HG03064 (cell line): ENCODE results near the gene TRPM4.
"Not testable (repeated sequence)": the region's sequence is repeated elsewhere in the genome, so short reads cannot be mapped to it uniquely, and the experiment has no call there.

Source experiments
- ATAC-seq: cut with Tn5 transposase; IDR thresholded peaks from one replicate; pipeline ENCODE4 v1.9.1; 2021; ENCODE audit warnings: low read depth; ENCODE audit not compliant: unreplicated experiment

The TRPM4 gene

DNA sequence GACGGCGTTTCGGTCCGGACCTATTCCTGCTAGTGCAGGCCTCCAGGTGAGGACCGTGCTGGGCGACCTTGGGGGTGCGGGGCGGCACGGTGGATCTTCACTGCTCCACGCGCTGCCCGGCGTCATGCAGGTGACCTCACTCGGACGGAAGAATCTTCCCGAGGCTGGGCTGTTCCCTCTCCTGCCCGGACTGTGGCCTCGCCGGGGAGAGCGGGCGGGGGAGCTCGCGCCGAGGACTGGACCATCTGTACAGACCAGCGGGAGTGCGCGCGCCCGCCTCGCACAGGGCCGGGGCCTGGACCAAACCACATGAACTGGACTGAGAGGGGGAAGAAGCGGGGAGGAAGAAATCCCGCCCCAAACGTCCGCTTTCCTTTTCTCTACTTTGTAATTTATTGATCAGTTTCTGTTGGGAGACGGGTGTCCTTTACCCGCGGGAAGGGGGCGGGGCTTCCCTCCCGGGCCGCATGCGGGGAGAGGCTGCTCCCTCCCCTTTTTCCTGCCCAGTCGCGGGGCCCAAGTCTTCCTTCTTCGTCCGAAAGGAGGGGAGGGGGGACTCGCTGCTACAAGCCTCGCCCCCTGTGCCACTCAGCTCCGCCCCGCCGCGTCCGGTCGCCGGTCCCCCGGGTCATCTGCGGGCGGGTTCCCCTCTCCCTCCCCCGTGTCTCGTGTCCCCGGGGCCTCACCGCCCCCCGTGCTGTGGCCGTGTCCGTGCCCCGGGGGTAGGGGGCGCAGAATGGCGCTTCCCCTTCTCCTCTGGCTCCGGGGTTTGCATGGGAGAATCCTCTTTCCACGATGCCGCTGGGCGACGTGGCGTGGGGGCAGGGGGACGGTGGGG is 7.3 kb upstream of the TRPM4 start:
- no peak for ATAC-seq

DNA sequence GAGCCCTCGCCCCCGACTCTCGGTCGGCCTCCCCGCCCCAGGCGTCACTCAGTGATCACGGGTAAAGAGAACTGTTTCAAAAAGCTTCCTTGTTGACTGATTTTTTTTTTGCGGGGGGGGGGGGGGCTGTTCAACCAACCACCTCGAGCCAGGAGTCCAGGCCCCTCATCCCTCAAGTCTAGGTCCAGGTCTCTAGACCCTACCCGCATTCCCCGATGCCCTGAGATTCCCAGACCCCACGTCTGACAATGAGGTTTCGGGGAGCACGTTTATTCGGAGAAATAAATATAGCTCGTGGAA is 6.7 kb upstream of the TRPM4 start:
- ATAC-seq, result no peak

DNA sequence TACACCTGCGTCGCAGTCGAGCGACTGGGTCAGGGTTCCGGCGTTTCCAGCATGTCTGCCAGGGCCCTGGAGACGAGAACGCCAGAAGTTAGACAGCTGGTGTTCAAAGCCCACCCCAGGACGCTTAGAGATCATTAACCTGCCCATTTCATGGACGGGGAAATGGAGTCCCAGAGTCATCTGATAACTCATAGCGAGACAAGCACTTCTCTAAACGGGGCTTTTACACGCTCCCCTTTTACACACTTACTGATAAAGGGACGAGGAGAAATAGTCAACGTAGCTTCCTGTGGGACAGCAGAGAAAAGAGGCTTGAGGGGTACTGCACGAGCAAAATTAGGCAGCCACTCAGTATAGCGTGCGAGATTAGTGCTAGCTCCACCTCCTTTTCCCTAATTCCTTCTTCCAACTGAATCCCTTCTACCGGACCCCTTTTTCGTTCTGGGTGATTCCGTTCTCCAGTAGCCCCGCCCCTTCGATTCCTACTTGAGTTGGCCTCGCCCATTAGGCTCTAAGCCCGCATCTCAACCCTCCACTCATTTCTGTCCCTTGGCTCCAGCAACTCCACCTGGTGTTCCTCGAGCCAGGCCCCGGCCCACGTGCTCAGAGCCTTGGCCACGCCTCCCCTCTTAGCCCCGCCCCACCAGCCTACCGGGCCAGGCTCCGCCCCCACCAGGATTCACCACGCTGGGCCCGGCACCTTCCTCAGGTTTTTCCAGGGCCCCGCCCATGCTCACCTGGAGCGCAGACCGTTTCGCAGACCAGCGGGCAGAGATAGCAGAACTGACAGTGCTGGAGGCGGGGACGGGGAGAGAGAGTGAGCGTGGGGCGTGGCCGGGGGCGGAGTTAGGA is 6.1 kb upstream of the TRPM4 start:
- ATAC-seq, result no peak

DNA sequence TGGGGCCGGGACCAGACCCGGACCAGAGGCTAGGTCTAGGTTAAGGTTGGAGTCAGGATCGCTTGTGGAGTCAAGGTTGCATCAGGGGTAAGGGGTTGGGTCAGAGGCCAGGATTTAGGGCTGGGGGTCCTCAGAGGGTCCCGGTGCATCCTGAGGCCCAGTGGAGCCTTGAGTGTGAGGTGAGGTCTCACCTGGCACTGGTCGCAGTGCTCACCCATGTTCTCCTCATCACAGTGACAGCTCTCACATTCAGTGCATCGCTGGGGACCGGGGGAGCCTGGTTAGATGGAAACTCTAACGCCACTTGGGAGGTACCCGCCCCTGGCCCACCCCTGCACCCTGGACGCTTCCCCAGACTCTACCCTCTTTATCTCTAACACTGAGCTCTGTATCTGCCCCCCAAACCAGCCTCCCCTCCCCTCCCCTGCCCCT is 5.5 kb upstream of the TRPM4 start:
- no peak for ATAC-seq

GRCh38 chr19:49153167-49153809 is 4.3 kb upstream of the TRPM4 start:
- ATAC-seq, result no peak

DNA sequence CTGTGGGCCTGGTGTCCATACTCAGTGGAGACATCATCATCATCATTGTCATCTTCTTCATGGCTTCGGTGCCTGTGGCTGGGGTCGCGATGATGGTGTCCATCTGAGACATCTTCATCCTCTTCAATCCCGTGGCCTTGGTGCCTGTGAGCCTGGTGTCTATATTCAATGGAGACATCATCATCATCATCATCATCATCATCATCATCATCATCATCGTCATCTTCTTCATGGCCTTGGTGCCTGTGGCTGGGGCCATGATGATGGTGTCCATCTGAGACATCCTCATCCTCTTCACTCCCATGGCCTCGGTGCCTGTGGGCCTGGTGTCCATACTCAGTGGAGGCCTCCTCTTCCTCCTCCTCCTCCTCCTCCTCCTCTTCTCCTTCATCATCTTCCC is 3.3 kb upstream of the TRPM4 start:
- no peak for ATAC-seq

GRCh38 chr19:49155005-49155819 is 2.4 kb upstream of the TRPM4 start, which contains the start of gene HRC:
HRC (minus strand) TSS chr19:49155396; CDS start chr19:49155237, 159 bp downstream.
- ATAC-seq, result no peak

- ATAC-seq, result no peak
These were observed 1.7 kb upstream of the TRPM4 start for GRCh38 chr19:49155820-49156346.

DNA sequence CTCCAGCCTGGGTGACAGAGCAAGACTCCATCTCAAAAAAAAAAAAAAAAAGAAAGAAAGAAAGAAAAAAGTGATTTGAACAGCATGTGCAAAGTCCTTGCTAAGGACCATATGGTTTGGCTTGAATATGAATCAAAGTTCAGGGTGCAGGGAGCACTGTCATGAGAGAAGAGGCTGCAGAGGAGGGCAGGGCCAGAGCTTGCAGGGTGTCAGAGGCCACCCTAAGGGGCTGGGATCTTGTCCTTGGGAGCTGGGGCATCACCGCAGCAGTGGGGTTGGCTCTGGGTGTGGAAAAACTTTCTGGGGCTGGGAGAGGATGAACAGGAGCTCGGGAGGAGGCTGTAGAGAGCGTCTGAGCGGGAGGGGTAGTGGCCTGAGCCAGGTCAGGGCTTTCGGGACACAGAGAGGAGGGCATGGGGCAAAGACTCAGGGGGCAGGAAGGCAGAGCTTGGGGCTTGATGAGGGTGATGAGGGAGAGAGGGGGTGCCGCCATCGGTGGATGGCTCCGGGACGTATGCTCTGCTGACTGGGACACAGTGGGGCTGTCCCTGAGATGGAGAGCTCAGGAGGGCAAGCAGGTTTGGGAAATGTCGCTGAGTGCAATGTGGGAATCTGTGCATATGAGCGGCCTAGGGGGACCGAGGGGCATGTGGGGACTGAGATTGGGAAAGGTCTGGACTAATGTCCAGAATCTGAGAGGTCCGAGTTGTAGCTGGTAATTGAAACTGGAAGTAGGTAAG is 3.0 kb downstream of the TRPM4 start:
- ATAC-seq, result no peak

DNA sequence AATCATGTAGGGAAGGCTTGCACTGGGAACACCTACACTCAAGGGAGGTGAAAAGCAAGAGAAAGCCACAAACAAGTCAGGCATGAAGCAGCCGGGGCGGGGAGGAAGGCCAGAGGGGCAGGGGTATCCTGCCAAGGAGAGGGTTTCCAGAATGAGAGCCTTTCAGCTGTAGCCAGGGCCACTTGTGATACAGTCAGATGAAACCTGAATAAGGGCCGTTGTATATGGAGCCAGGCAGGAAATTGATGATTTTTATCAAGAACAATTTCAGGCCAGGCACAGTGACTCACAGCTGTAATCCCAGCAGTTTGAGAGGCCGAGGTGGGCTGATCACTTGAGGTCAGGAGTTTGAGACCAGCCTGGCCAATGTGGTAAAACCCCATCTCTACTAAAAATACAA is 4.4 kb downstream of the TRPM4 start:
- ATAC-seq, result no peak

DNA sequence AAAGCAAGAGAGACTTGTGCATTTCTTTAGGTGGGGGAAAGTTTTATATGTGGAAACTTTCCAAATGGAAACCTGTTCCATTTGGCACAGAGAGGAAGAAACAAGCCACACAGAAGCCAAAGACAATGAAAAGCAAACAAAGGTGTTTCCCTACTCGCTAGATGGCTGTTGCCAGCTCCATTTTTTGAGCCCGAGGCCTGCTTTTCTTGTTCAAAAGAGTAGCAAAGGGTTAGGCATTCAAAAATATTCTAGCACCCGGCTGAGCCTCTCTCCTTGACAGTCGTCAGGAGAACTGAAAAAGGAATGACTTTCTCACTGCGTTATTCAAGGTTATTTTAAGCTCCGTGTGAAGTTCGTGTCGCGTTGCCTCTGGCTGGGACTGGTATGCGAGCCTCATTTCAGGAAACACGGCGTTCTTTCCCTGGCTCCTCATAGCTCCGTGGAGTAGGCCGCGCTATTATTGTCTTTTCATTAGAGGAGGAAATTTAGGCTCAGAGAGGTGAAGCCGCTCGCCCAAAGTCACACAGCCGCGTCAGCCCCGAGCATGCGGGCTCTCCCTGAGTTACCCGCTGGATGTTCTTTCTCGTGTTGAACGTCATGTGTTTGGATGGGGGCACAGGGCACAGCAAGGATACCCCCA is 7.6 kb downstream of the TRPM4 start:
- no peak for ATAC-seq

GRCh38 chr19:49165865-49166301 is 8.3 kb downstream of the TRPM4 start:
- no peak for ATAC-seq

- ATAC-seq, result no peak
These were observed 10.3 kb downstream of the TRPM4 start for GRCh38 chr19:49167857-49168409.

DNA sequence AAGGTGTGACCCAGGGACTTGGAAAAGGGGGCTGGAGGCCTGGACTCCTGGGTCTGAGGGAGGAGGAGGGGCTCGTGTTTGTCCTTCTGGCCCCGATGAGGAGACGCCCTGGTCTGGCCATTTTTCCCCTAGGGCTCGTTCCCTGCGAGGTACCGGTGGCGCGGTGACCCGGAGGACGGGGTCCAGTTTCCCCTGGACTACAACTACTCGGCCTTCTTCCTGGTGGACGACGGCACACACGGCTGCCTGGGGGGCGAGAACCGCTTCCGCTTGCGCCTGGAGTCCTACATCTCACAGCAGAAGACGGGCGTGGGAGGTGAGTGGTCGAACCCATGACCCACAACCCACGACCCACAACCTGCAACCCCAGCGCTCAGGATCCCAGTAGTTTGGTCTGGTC is 10.8 kb downstream of the TRPM4 start:
- ATAC-seq, result no peak

DNA sequence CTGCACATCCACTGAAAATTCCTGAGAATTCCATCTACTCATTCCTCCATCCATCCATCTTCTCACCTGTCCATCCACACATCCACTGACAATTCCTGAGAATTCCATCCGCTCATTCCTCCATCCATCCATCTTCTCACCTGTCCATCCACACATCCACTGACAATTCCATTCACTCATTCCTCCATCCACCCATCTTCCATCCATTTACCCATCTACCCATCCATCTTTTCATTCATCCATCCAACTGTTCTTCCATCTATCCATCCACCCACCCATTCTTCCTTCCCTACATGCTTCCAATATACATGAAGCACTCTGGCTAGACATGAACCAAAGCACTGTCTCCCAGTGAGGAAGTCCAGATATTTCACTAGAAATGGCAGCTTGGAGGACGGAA is 15.6 kb downstream of the TRPM4 start:
- no peak for ATAC-seq

DNA sequence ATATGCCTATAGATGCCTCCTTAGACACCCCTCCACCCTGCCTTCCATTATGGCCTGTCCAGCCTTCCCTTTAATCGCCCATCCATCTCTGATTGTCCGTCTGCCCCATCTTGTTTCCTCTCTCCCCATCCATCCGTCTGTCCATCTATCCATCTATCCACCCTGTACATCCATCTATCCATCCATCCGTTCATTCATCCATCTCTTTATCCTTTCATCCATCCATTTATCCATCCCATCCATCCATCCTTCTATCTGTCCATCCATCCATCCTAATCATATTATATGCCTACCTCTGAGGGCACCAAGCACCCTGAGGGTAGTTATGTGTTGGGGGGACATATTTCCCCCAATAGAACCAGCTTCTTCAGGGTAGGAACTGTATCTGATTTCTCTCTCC is 23.1 kb downstream of the TRPM4 start:
- ATAC-seq, result no peak

DNA sequence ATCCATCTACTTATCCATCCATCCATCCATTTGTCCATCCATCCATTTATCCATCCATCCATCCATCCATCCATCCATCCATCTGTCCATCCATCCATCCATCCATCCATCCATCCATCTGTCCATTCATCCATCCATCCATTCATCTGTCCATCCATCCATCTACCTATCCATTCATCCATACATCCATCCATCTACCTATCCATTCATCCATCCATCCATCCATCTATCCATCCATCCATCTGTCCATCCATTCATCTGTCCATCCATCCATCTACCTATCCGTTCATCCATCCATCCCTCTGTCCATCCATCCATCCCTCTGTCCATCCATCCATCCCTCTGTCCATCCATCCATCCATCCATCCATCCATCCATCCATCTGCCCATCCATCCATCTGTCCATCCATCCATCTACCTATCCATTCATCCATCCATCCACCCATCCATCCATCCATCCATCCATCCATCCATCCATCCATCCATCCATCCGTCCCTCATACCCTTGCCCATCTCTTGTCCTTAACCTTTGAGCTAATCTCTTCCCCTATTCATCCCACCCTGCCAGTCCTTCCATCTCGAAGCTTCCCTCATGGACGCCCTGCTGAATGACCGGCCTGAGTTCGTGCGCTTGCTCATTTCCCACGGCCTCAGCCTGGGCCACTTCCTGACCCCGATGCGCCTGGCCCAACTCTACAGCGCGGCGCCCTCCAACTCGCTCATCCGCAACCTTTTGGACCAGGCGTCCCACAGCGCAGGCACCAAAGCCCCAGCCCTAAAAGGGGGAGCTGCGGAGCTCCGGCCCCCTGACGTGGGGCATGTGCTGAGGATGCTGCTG is 24.6 kb downstream of the TRPM4 start:
- ATAC-seq, result not testable (repeated sequence)

DNA sequence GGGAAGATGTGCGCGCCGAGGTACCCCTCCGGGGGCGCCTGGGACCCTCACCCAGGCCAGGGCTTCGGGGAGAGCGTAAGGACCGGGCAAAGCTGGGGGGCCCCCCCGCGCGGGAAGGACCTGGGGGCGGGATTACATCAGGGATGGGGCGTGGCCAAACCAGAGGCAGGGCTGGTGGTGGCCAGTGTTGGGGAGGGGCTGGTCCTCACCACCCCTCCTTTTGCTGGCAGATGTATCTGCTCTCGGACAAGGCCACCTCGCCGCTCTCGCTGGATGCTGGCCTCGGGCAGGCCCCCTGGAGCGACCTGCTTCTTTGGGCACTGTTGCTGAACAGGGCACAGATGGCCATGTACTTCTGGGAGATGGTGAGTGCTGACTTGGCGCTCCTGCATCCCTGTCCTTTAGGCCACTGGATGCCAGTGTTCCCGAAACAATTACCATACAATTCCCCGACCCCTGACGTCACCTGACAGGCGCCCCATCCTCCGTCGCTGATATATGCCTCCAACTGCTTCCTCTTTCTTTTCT is 25.3 kb downstream of the TRPM4 start:
- ATAC-seq, result no peak
